Pancreas (tissue), 10 donors: ENCODE results near the gene TNFAIP8L3. TPM values are rescaled to one million over a fixed set of nuclear protein-coding genes. Genes with fewer than 3 reads are reported as not detected.
A peak's percentile ranks its signal among the peaks of the same experiment; 100 is the strongest.

Experiments
- ATAC-seq, 4 donors: fragments of 200-7000 bp; cut with Tn5 transposase; one replicate each; pipeline versions ENCODE4 v1.8.0 to v1.9.1; 2020; ENCODE audit warnings: mild to moderate bottlenecking in 4 of 4, moderate library complexity in 4 of 4
- DNase-seq, 6 donors: peaks; one replicate each; pipeline ENCODE4 v3.0.0-alpha.2; 2020
- FAIRE-seq: peaks from 2 replicates; lab custom pipeline; 2012; peaks lifted over from hg19 to GRCh38; lab: Jason Lieb, UNC
- H3K27ac ChIP-seq, 4 donors: fragments of 200-600 bp; sonication (generic); 1 replicate in 3 of 4; 2 replicates in 1 of 4; pipeline versions ENCODE4 v1.5.0 to v1.8.0; 2020
- H3K27me3 ChIP-seq, 4 donors: fragments of 200-600 bp; one replicate each; pipeline ENCODE4 v1.8.0; 2021
- H3K36me3 ChIP-seq, 3 donors: fragments of 200-600 bp; sonication (generic) in 1 of 3; one replicate each; pipeline versions ENCODE4 v1.5.0 to v1.8.0; 2020 to 2021
- H3K4me1 ChIP-seq, 3 donors: fragments of 200-600 bp; one replicate each; pipeline ENCODE4 v1.8.0; 2021
- H3K4me3 ChIP-seq, 4 donors: fragments of 200-600 bp; sonication (generic) in 2 of 4; one replicate each; pipeline versions ENCODE4 v1.5.0 to v1.8.0; 2020 to 2021
- H3K9me3 ChIP-seq, 4 donors: fragments of 200-600 bp; one replicate each; pipeline ENCODE4 v1.8.0; 2021
- WGBS, 2 donors: extraction: QIAGEN DNeasy Blood & Tissue Kit; methylation state at CpG; one replicate each; pipeline ENCODE4 v1.1.7; 2013; 5-methylcytosine and 5-hydroxymethylcytosine counted together
- intact Hi-C, 3 donors: fragments of 100-400 bp; cut with DNase I; formaldehyde crosslinking; loops; one replicate each; pipeline versions ENCODE4 v1.11.1 to v1.14.2; 2022
- polyA plus RNA-seq, 2 donors: library from polyadenylated mRNA; stranded (reverse); fragments of 200-250 nt; gene quantifications; one replicate each; pipeline ENCODE4 v1.2.3, GENCODE V29; 2013
- total RNA-seq, 6 donors: library from RNA; stranded (reverse); fragmentation: NEBNext Ultra II Directional in 4 of 6; extraction: Animal tissue kit (Norgen Biotek cat#: 25700) in 4 of 6; gene quantifications; one replicate each; pipeline versions ENCODE4 v1.2.1 to v1.2.4, GENCODE V29; 2021 to 2023
- TF ChIP-seq, protein P1 (sequence below), 4 donors: fragments of 200-600 bp; sonication (generic) in 3 of 4; IDR thresholded peaks; one replicate each; pipeline versions ENCODE4 v1.5.0 to v1.8.0; 2021; ENCODE audit warnings: antibody characterized with exemption in 4 of 4
- donor health status: healthy with polysubstance abuse.
- donor health status: DM: no; HTN: no; CAD: no; lungs with moderate emphysema.
- donor health status: DM: no; HTN: no; CAD: no.
- donor health status: control.
- donor health status: control.
- donor health status: Bipolar disorder and iron deficiency.
- donor health status: DM: yes; HTN: yes; CAD: no.
- donor health status: DM: no; HTN: no; CAD: no.
- donor health status: DM: no; HTN: no; CAD: no.
- donor health status: DM: yes; HTN: yes; CAD: no.

The TNFAIP8L3 gene
- total and polyA plus RNA-seq, 8 donors = 0.09 to 1.8 (median 0.72) TPM

GRCh38 chr15:51137024-51137423 lies 42.3 kb upstream of the TNFAIP8L3 start:
- ATAC-seq (no peak), DNase-seq (no peak), FAIRE-seq (no peak)
- no peaks in the 10 kb centered on the region for H3K36me3 ChIP-seq
- no peaks in the 10 kb centered on the region for H3K4me1 ChIP-seq
- H3K9me3 ChIP-seq = no peaks in the 10 kb centered on the region
- intact Hi-C loops = no loop called here
- WGBS, 2 donors = 58 to 65% methylated on average over 1 of the region's 1 CpG
- no peaks in the 10 kb centered on the region for H3K27me3 ChIP-seq
- TF ChIP-seq, protein P1, sequence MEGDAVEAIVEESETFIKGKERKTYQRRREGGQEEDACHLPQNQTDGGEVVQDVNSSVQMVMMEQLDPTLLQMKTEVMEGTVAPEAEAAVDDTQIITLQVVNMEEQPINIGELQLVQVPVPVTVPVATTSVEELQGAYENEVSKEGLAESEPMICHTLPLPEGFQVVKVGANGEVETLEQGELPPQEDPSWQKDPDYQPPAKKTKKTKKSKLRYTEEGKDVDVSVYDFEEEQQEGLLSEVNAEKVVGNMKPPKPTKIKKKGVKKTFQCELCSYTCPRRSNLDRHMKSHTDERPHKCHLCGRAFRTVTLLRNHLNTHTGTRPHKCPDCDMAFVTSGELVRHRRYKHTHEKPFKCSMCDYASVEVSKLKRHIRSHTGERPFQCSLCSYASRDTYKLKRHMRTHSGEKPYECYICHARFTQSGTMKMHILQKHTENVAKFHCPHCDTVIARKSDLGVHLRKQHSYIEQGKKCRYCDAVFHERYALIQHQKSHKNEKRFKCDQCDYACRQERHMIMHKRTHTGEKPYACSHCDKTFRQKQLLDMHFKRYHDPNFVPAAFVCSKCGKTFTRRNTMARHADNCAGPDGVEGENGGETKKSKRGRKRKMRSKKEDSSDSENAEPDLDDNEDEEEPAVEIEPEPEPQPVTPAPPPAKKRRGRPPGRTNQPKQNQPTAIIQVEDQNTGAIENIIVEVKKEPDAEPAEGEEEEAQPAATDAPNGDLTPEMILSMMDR (IDR thresholded peaks at IDR 0.05) = no peak
- H3K27ac ChIP-seq = no peak overlapping the region
- no peak overlapping the region for H3K4me3 ChIP-seq

- Histone ChIP-seq H3K27me3 (no peaks in the 10 kb centered on the region), H3K4me3 (no peak overlapping the region), H3K9me3 (no peaks in the 10 kb centered on the region), H3K4me1 (no peaks in the 10 kb centered on the region), H3K36me3 (no peaks in the 10 kb centered on the region), H3K27ac (no peak overlapping the region)
- DNase-seq (no peak), ATAC-seq (peak in 3 of 4 donors; percentile 15 to 63 (median 28)), FAIRE-seq (no peak)
- WGBS, 2 donors = 43 to 58% methylated on average over 2 of the region's 2 CpGs
- intact Hi-C loops = no loop called here
- TF ChIP-seq, protein P1 (IDR thresholded peaks at IDR 0.05) = no peak
These were observed 40.6 kb upstream of the TNFAIP8L3 start for GRCh38 chr15:51135276-51135675.

DNA sequence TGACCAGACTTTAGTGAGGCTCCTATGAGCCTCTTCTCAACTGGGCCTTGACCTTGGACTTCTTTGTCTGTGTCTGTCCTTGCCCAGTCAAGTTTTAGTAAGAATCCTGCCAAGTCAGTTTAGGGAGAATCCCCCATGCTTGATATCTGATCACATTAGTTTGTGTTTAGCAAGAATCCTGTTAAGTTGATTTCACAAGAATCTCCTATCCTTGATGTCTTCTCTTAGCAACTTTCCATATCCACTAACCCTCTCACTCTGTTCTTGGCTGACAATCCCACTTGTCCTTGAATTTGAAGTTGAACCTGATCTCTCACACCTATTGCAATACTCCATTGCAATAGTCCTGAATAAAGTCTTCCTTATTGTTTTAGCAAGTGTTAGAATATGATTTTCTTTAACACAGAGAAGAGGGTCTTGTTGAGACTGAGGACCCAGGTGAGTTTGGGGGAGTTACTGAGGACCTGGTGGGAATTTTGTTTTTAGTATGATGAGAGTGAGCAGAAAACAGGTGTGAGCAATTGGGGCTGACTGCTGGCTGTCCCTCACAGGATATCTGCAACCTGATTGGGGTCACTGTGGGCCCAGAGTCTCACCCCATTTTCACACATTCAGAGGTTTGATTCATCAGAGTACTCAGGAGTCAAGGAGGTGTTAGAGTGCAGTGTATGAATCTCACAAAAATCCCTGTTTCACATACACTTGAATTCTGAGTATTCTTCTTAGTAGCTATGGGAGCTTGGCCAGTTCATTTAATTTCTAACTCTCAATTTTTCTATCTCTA lies 39.9 kb upstream of the TNFAIP8L3 start:
- no peak for FAIRE-seq
- ATAC-seq = no peak
- H3K4me1 ChIP-seq = no peaks in the 10 kb centered on the region
- no peak overlapping the region for H3K4me3 ChIP-seq
- H3K9me3 ChIP-seq = no peaks in the 10 kb centered on the region
- intact Hi-C loops = no loop called here
- no peaks in the 10 kb centered on the region for H3K27me3 ChIP-seq
- TF ChIP-seq, protein P1 (IDR thresholded peaks at IDR 0.05) = no peak
- H3K36me3 ChIP-seq = no peaks in the 10 kb centered on the region
- no peak for DNase-seq
- H3K27ac ChIP-seq = no peak overlapping the region

GRCh38 chr15:51133140-51133765 lies 38.5 kb upstream of the TNFAIP8L3 start:
- no peaks in the 10 kb centered on the region for H3K4me1 ChIP-seq
- H3K27ac ChIP-seq = no peak overlapping the region
- 54 to 61% methylated on average over 7 of the region's 7 CpGs for WGBS, 2 donors
- no peaks in the 10 kb centered on the region for H3K9me3 ChIP-seq
- FAIRE-seq (no peak), DNase-seq (no peak), ATAC-seq (no peak)
- H3K27me3 ChIP-seq = no peaks in the 10 kb centered on the region
- no peak overlapping the region for H3K4me3 ChIP-seq
- TF ChIP-seq, protein P1 (IDR thresholded peaks at IDR 0.05) = no peak
- H3K36me3 ChIP-seq = no peaks in the 10 kb centered on the region
- intact Hi-C loops = no loop called here
